ENCODE data around the gene ANXA5. TPM values are rescaled to one million over a fixed set of nuclear protein-coding genes. Genes with fewer than 3 reads are reported as not detected.

ANXA5 gene
- total and polyA plus RNA-seq, 9 of the 15 experiments (the other 6 are each of a cell fraction or from before 2014, with no cell fraction given) = 49.9 to 131 (median 84.5) TPM

- no peak for TF ChIP-seq E2F8 (IDR thresholded peaks at IDR 0.05; ENCODE audit: low read depth, partially characterized antibody)
- TF ChIP-seq EHMT2 (IDR thresholded peaks at IDR 0.05) = no peak
These were observed 13.1 kb upstream of the ANXA5 start (continued) for GRCh38 chr4:121709766-121710405.

- H2AFZ ChIP-seq (ENCODE audit: low read depth, low read length) = no peak overlapping the region
- no peaks in the 10 kb centered on the region for H4K20me1 ChIP-seq (replicated peaks; ENCODE audit: control insufficient read depth, insufficient read depth, low read length)
- no peak overlapping the region for H3K4me2 ChIP-seq (ENCODE audit: insufficient read depth, low read length)
- peaks cover 5% of the 10 kb centered on the region in 2 experiments; a peak in 4 of 5 replicates for H3K4me1 ChIP-seq (replicated peaks in 1 of 2; ENCODE audit: control insufficient read depth in 2 of 2, insufficient read depth in 2 of 2, low read length in 2 of 2)
- intact Hi-C loops (cut with micrococcal nuclease) (no loop called here), in situ Hi-C loops (cut with MboI) (no loop called here)
- H3K9me3 ChIP-seq (replicated peaks; ENCODE audit: control insufficient read depth, insufficient read depth, low read depth, low read length) = no peaks in the 10 kb centered on the region
- H3K27ac ChIP-seq (ENCODE audit: extremely low read depth, low read depth, low read length) = no peak overlapping the region
- DNase-seq (ENCODE audit: extremely low read depth in 1 of 4, low spot score in 3 of 4) (no peak), FAIRE-seq (no peak), ATAC-seq (no peak)
- H3K9ac ChIP-seq (ENCODE audit: insufficient read depth in 1 of 2, low read depth in 2 of 2, low read length in 2 of 2) = no peak overlapping the region
- no peaks in the 10 kb centered on the region for H3K36me3 ChIP-seq (ENCODE audit: control insufficient read depth, insufficient read depth, low read length)
- no peaks in the 10 kb centered on the region for H3K9me1 ChIP-seq (ENCODE audit: control insufficient read depth, insufficient read depth, low read length)
- BruUV-seq (replicated peaks) = no TSS peak
- H3K4me3 ChIP-seq = no peak overlapping the region
- no peaks in the 10 kb centered on the region for H3K79me2 ChIP-seq (ENCODE audit: control insufficient read depth, insufficient read depth, low read length)
- H3K27me3 ChIP-seq (ENCODE audit: control insufficient read depth in 2 of 2, insufficient read depth in 2 of 2, low read length in 2 of 2) = peaks cover 0 to 10% of the 10 kb centered on the region in 2 experiments; a peak in 3 of 5 replicates
- CTCF ChIA-PET (ENCODE audit: low intra/inter-chr PET ratio) = no interaction called here
- POLR2A ChIA-PET = interaction anchor here (0.7 to 2.8 kb wide), 2 partner anchors 11 to 399 kb away, joined by 3 to 8 read pairs; partner anchors contain the start of gene ANXA5
- TF ChIP-seq CSDE1 (IDR thresholded peaks at IDR 0.05) = no peak
- TF ChIP-seq RNF219 (CRISPR knock-in tag; IDR thresholded peaks at IDR 0.05) = no peak
- TF ChIP-seq, protein P1, sequence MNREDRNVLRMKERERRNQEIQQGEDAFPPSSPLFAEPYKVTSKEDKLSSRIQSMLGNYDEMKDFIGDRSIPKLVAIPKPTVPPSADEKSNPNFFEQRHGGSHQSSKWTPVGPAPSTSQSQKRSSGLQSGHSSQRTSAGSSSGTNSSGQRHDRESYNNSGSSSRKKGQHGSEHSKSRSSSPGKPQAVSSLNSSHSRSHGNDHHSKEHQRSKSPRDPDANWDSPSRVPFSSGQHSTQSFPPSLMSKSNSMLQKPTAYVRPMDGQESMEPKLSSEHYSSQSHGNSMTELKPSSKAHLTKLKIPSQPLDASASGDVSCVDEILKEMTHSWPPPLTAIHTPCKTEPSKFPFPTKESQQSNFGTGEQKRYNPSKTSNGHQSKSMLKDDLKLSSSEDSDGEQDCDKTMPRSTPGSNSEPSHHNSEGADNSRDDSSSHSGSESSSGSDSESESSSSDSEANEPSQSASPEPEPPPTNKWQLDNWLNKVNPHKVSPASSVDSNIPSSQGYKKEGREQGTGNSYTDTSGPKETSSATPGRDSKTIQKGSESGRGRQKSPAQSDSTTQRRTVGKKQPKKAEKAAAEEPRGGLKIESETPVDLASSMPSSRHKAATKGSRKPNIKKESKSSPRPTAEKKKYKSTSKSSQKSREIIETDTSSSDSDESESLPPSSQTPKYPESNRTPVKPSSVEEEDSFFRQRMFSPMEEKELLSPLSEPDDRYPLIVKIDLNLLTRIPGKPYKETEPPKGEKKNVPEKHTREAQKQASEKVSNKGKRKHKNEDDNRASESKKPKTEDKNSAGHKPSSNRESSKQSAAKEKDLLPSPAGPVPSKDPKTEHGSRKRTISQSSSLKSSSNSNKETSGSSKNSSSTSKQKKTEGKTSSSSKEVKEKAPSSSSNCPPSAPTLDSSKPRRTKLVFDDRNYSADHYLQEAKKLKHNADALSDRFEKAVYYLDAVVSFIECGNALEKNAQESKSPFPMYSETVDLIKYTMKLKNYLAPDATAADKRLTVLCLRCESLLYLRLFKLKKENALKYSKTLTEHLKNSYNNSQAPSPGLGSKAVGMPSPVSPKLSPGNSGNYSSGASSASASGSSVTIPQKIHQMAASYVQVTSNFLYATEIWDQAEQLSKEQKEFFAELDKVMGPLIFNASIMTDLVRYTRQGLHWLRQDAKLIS (CRISPR knock-in tag; IDR thresholded peaks at IDR 0.05) = no peak
- no peak for TF ChIP-seq ZNF655 (CRISPR knock-in tag; IDR thresholded peaks at IDR 0.05)
- no peak for TF ChIP-seq RBFOX2 (IDR thresholded peaks at IDR 0.05; ENCODE audit: low read depth, low read length)
- no peak for TF ChIP-seq GTF2E2 (tag; IDR thresholded peaks at IDR 0.05)
- TF ChIP-seq ZNF75A (CRISPR knock-in tag; IDR thresholded peaks at IDR 0.05) = no peak
- no peak for TF ChIP-seq NR2C1 (IDR thresholded peaks at IDR 0.05)
- no peak for TF ChIP-seq NR2C1 (tag; IDR thresholded peaks at IDR 0.05)
These were observed 10.6 kb upstream of the ANXA5 start for GRCh38 chr4:121707344-121707743.
